Stimulated activated CD8-positive, alpha-beta memory T cell treated with anti-CD3 and anti-CD28 coated beads, Interleukin-4, amount 100 ng/mL, for 48 hours (primary cell): ENCODE measurements around the gene UST.
"Not testable (repeated sequence)": the region's sequence is repeated elsewhere in the genome, so short reads cannot be mapped to it uniquely, and the experiment has no call there.

ENCODE experiments used
- DNase-seq: peaks from one replicate; pipeline ENCODE4 v3.0.0-alpha.2; 2020

Gene UST

GRCh38 chr6:148845464-148845863 is 98.6 kb downstream of the UST start:
- no peak for DNase-seq

- DNase-seq, result no peak
Measured at GRCh38 chr6:148846778-148847761, 100.2 kb downstream of the UST start.

GRCh38 chr6:148848915-148849314 is 102.1 kb downstream of the UST start:
- no peak for DNase-seq

- DNase-seq, result not testable (repeated sequence)
Measured at GRCh38 chr6:148849449-148849848, 102.6 kb downstream of the UST start.

- no peak for DNase-seq
Measured at GRCh38 chr6:148850964-148851363, 104.1 kb downstream of the UST start.

- no peak for DNase-seq
Measured at GRCh38 chr6:148851683-148852556, 105.1 kb downstream of the UST start.

- no peak for DNase-seq
Measured at GRCh38 chr6:148852688-148853087, 105.9 kb downstream of the UST start.

- DNase-seq, result not testable (repeated sequence)
Measured at GRCh38 chr6:148853113-148853512, 106.3 kb downstream of the UST start.

GRCh38 chr6:148854096-148854495 is 107.3 kb downstream of the UST start:
- no peak for DNase-seq

- no peak for DNase-seq
Measured at GRCh38 chr6:148854992-148855391, 108.2 kb downstream of the UST start.

- no peak for DNase-seq
Measured at GRCh38 chr6:148855744-148856143, 108.9 kb downstream of the UST start.

GRCh38 chr6:148857798-148858390 is 111.1 kb downstream of the UST start:
- no peak for DNase-seq

- DNase-seq, result not testable (repeated sequence)
Measured at GRCh38 chr6:148864132-148864531, 117.3 kb downstream of the UST start.

GRCh38 chr6:148864941-148865340 is 118.1 kb downstream of the UST start:
- no peak for DNase-seq

- DNase-seq, result no peak
Measured at GRCh38 chr6:148866657-148867268, 119.9 kb downstream of the UST start.

GRCh38 chr6:148867862-148868261 is 121.0 kb downstream of the UST start:
- no peak for DNase-seq

- no peak for DNase-seq
Measured at GRCh38 chr6:148868314-148868713, 121.5 kb downstream of the UST start.

GRCh38 chr6:148868901-148869300 is 122.1 kb downstream of the UST start:
- DNase-seq, result no peak

- no peak for DNase-seq
Measured at GRCh38 chr6:148869585-148869984, 122.8 kb downstream of the UST start.

- no peak for DNase-seq
Measured at GRCh38 chr6:148873154-148873553, 126.3 kb downstream of the UST start.

GRCh38 chr6:148873868-148874267 is 127.0 kb downstream of the UST start:
- DNase-seq, result no peak

- DNase-seq, result no peak
Measured at GRCh38 chr6:148874698-148875293, 128.0 kb downstream of the UST start.
